OCI-M2 (cell line): ENCODE results near the gene CIRBP.
"Not testable (repeated sequence)": the region's sequence is repeated elsewhere in the genome, so short reads cannot be mapped to it uniquely, and the experiment has no call there.

Experiments used
- DNase-seq: peaks from one replicate; lab custom pipeline; 2025; ENCODE audit not compliant: unreplicated experiment; lab: John Stamatoyannopoulos, UW

CIRBP gene

GRCh38 chr19:1290196-1290702, 21.1 kb downstream of the CIRBP start:
- no peak for DNase-seq

- DNase-seq: no peak
Measured at GRCh38 chr19:1290703-1291651, 21.8 kb downstream of the CIRBP start.

- no peak for DNase-seq
Measured at GRCh38 chr19:1291761-1292418, 22.8 kb downstream of the CIRBP start.

- no peak for DNase-seq
Measured at GRCh38 chr19:1292419-1293151, 23.5 kb downstream of the CIRBP start.

- no peak for DNase-seq
Measured at GRCh38 chr19:1293782-1294604, 24.9 kb downstream of the CIRBP start.

- no peak for DNase-seq
Measured at GRCh38 chr19:1294688-1295087, 25.6 kb downstream of the CIRBP start.

GRCh38 chr19:1295169-1296012, 26.3 kb downstream of the CIRBP start:
- no peak for DNase-seq

GRCh38 chr19:1296078-1296477, 26.9 kb downstream of the CIRBP start:
- DNase-seq: no peak

- DNase-seq: no peak
Measured at GRCh38 chr19:1296575-1297271, 27.6 kb downstream of the CIRBP start.

GRCh38 chr19:1298235-1298634, 29.1 kb downstream of the CIRBP start:
- DNase-seq: no peak

- DNase-seq: no peak
Measured at GRCh38 chr19:1299801-1300200, 30.7 kb downstream of the CIRBP start.

- no peak for DNase-seq
Measured at GRCh38 chr19:1300744-1301490, 31.8 kb downstream of the CIRBP start.

- DNase-seq: no peak
Measured at GRCh38 chr19:1302533-1303239, 33.6 kb downstream of the CIRBP start.

- DNase-seq: no peak
Measured at GRCh38 chr19:1304197-1304924, 35.2 kb downstream of the CIRBP start.

GRCh38 chr19:1305354-1305753, 36.2 kb downstream of the CIRBP start:
- not testable (repeated sequence) for DNase-seq

GRCh38 chr19:1307320-1307719, 38.2 kb downstream of the CIRBP start:
- no peak for DNase-seq

- DNase-seq: no peak
Measured at GRCh38 chr19:1307755-1308303, 38.7 kb downstream of the CIRBP start.
